ENCODE measurements around the gene BPGM.

Gene BPGM

DNA sequence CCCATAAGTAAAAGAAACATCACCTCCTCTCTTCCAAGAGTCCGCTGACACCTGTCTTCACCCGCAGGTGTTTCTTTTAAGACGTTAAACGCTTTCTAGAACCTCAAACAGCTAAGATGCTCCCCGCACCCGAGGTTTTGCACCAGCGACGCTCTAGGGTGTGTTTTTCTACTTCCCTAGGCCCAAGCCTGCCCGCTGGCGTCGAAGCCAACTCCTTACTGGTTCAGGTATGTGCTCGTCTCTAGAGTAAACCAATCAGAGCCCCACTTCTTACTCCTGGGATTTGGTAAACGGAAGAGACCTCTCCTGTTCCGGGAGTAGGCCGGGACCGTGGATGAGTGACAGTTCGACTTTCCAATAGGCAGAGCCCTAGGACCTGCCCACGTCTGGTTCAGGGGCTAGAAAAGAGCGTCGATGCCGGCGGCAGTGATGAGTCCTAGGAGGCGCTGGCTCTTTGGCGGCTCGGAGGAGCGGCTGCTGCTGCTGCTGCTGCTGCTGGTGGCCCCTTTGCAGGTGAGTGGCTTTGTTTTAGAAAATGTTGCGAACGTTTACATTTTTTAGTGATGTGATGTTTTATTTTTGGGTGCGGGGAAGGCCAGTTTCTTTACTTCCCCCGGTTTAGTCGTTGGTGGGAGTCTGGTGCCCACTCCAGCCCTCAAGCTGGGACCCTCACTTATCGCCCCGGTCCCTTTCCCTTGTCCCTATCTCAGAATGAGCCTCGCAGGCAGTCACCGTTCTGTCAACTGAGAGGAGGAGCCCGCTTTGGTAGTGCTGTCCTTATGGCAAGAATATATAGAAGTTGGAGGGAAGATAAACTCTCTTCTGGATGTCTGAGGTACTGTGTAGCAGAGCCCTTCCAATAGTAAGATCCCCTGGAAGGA, at the start of gene BPGM:
Gene BPGM (plus strand): TSS at position 429 of the 881 bp plus-strand sequence. CDS start 14,655 bp downstream, outside the sequence.
- peaks cover 16 to 18% of the 10 kb centered on the region in 2 experiments for H3K4me1 ChIP-seq (ENCODE audit: control insufficient read depth in 1 of 2, insufficient read depth in 1 of 2, low read depth in 1 of 2, low read length in 1 of 2)
- H3K36me3 ChIP-seq = no peaks in the 10 kb centered on the region
- peaks cover 16% of the 10 kb centered on the region for H3K27me3 ChIP-seq
- TF ChIP-seq, protein P1, sequence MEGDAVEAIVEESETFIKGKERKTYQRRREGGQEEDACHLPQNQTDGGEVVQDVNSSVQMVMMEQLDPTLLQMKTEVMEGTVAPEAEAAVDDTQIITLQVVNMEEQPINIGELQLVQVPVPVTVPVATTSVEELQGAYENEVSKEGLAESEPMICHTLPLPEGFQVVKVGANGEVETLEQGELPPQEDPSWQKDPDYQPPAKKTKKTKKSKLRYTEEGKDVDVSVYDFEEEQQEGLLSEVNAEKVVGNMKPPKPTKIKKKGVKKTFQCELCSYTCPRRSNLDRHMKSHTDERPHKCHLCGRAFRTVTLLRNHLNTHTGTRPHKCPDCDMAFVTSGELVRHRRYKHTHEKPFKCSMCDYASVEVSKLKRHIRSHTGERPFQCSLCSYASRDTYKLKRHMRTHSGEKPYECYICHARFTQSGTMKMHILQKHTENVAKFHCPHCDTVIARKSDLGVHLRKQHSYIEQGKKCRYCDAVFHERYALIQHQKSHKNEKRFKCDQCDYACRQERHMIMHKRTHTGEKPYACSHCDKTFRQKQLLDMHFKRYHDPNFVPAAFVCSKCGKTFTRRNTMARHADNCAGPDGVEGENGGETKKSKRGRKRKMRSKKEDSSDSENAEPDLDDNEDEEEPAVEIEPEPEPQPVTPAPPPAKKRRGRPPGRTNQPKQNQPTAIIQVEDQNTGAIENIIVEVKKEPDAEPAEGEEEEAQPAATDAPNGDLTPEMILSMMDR (IDR thresholded peaks at IDR 0.05) = peak; percentile 39
- H3K27ac ChIP-seq = peak within 1 kb of the TSS; percentile 86
- peak within 1 kb of the TSS; percentile 73 to 80 for H3K4me3 ChIP-seq (ENCODE audit: low read depth in 1 of 2, low read length in 1 of 2)
- H3K9me3 ChIP-seq = no peaks in the 10 kb centered on the region

DNA sequence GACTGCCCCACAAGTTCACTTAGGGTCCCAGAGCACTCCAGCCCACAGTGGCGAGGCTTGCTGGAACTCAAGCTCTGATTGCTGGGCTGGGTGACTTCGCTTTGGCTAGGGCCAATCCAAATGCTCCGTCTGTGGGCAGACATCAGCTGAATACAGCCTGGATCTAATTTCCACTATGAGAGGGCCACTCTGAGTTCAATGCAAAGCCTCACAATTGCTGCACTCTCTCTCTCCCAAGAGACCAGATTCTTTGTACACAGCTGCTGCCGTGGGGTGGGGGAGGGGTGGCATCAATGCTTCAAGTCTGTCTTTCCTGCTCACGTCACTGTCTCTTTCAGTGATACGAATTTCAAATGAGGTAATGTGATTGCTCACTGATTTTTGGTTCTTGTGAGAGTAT, 47.3 kb upstream of the BPGM start:
- Histone ChIP-seq H3K9me3 (no peaks in the 10 kb centered on the region), H3K27ac (no peak overlapping the region), H3K36me3 (no peaks in the 10 kb centered on the region), H3K27me3 (no peaks in the 10 kb centered on the region), H3K4me3 (ENCODE audit: low read depth in 1 of 2, low read length in 1 of 2) (no peak overlapping the region), H3K4me1 (ENCODE audit: control insufficient read depth in 1 of 2, insufficient read depth in 1 of 2, low read depth in 1 of 2, low read length in 1 of 2) (peaks cover 28 to 29% of the 10 kb centered on the region in 2 experiments)
- TF ChIP-seq, protein P1 (IDR thresholded peaks at IDR 0.05) = no peak

- Histone ChIP-seq H3K4me3 (ENCODE audit: low read depth in 1 of 2, low read length in 1 of 2) (no peak overlapping the region), H3K36me3 (no peaks in the 10 kb centered on the region), H3K4me1 (ENCODE audit: control insufficient read depth in 1 of 2, insufficient read depth in 1 of 2, low read depth in 1 of 2, low read length in 1 of 2) (peaks cover 28 to 29% of the 10 kb centered on the region in 2 experiments), H3K27me3 (no peaks in the 10 kb centered on the region), H3K9me3 (no peaks in the 10 kb centered on the region), H3K27ac (no peak overlapping the region)
- TF ChIP-seq, protein P1 (IDR thresholded peaks at IDR 0.05) = no peak
Measured at GRCh38 chr7:134601459-134601858, 45.2 kb upstream of the BPGM start.

- peak overlapping the region; percentile 22 to 46 for H3K4me3 ChIP-seq (ENCODE audit: low read depth in 1 of 2, low read length in 1 of 2)
- no peaks in the 10 kb centered on the region for H3K36me3 ChIP-seq
- no peaks in the 10 kb centered on the region for H3K9me3 ChIP-seq
- H3K27ac ChIP-seq = peak overlapping the region; percentile 65
- peaks cover 28 to 29% of the 10 kb centered on the region in 2 experiments for H3K4me1 ChIP-seq (ENCODE audit: control insufficient read depth in 1 of 2, insufficient read depth in 1 of 2, low read depth in 1 of 2, low read length in 1 of 2)
- H3K27me3 ChIP-seq = no peaks in the 10 kb centered on the region
- TF ChIP-seq, protein P1 (IDR thresholded peaks at IDR 0.05) = no peak
Measured at GRCh38 chr7:134602881-134603451, 43.7 kb upstream of the BPGM start.

GRCh38 chr7:134605978-134606923, 40.4 kb upstream of the BPGM start:
- no peaks in the 10 kb centered on the region for H3K36me3 ChIP-seq
- no peak overlapping the region for H3K4me3 ChIP-seq (ENCODE audit: low read depth in 1 of 2, low read length in 1 of 2)
- H3K27me3 ChIP-seq = no peaks in the 10 kb centered on the region
- no peaks in the 10 kb centered on the region for H3K9me3 ChIP-seq
- TF ChIP-seq, protein P1 (IDR thresholded peaks at IDR 0.05) = peak; percentile 77
- H3K4me1 ChIP-seq (ENCODE audit: control insufficient read depth in 1 of 2, insufficient read depth in 1 of 2, low read depth in 1 of 2, low read length in 1 of 2) = peaks cover 28 to 29% of the 10 kb centered on the region in 2 experiments
- no peak overlapping the region for H3K27ac ChIP-seq
